NCI-H1436 (cell line): ENCODE data around the gene SHB.

ENCODE experiments used
- DNase-seq: peaks from one replicate; lab custom pipeline; 2025; lab: John Stamatoyannopoulos, UW

SHB gene

GRCh38 chr9:38068701-38069628 is at the start of gene SHB:
SHB (minus strand) TSS chr9:38069227; CDS start chr9:38068645, 582 bp downstream.
- peak; percentile 81 for DNase-seq

GRCh38 chr9:38117651-38118050 is 48.6 kb upstream of the SHB start:
- no peak for DNase-seq

GRCh38 chr9:38114905-38115304 is 45.9 kb upstream of the SHB start:
- DNase-seq = no peak

GRCh38 chr9:38112456-38112855 is 43.4 kb upstream of the SHB start:
- DNase-seq = no peak

- no peak for DNase-seq
Measured at GRCh38 chr9:38112049-38112448, 43.0 kb upstream of the SHB start.

GRCh38 chr9:38110476-38110875 is 41.4 kb upstream of the SHB start:
- DNase-seq = no peak

GRCh38 chr9:38109601-38110000 is 40.6 kb upstream of the SHB start:
- DNase-seq = no peak

GRCh38 chr9:38108326-38108725 is 39.3 kb upstream of the SHB start:
- DNase-seq = no peak

- DNase-seq = no peak
Measured at GRCh38 chr9:38107811-38108304, 38.8 kb upstream of the SHB start.

GRCh38 chr9:38107405-38107804 is 38.4 kb upstream of the SHB start:
- no peak for DNase-seq

- no peak for DNase-seq
Measured at GRCh38 chr9:38106488-38106887, 37.5 kb upstream of the SHB start.

GRCh38 chr9:38103340-38103739 is 34.3 kb upstream of the SHB start:
- DNase-seq = no peak

- DNase-seq = no peak
Measured at GRCh38 chr9:38101423-38101822, 32.4 kb upstream of the SHB start.

- DNase-seq = no peak
Measured at GRCh38 chr9:38096238-38096805, 27.3 kb upstream of the SHB start.

GRCh38 chr9:38094165-38094564 is 25.1 kb upstream of the SHB start:
- DNase-seq = no peak

GRCh38 chr9:38092656-38093055 is 23.6 kb upstream of the SHB start:
- no peak for DNase-seq

- no peak for DNase-seq
Measured at GRCh38 chr9:38092200-38092524, 23.1 kb upstream of the SHB start.

GRCh38 chr9:38091310-38092199 is 22.5 kb upstream of the SHB start:
- no peak for DNase-seq

GRCh38 chr9:38090170-38090569 is 21.1 kb upstream of the SHB start:
- DNase-seq = no peak

- no peak for DNase-seq
Measured at GRCh38 chr9:38089387-38090165, 20.5 kb upstream of the SHB start.
